SJCRH30 (cell line): ENCODE data around the gene KLHL3. TPM values are rescaled to one million over a fixed set of nuclear protein-coding genes. Genes with fewer than 3 reads are reported as not detected.
A peak's percentile ranks its signal among the peaks of the same experiment; 100 is the strongest.

Experiments
- DNase-seq, 2 experiments: peaks; one replicate each; pipeline ENCODE4 v3.0.0-alpha.2; 2015 to 2020
- H3K27ac ChIP-seq: fragments of 250-450 bp; sonication (Bioruptor Pico); 2 replicates; pipeline ENCODE4 v1.5.1; 2020; ENCODE audit warnings: mild to moderate bottlenecking, moderate library complexity
- H3K27me3 ChIP-seq: fragments of 250-450 bp; sonication (Bioruptor Pico); 2 replicates; pipeline ENCODE4 v1.5.1; 2020; ENCODE audit warnings: mild to moderate bottlenecking, moderate library complexity
- H3K36me3 ChIP-seq: fragments of 250-450 bp; sonication (Bioruptor Pico); 2 replicates; pipeline ENCODE4 v1.5.1; 2020; ENCODE audit warnings: mild to moderate bottlenecking, moderate library complexity
- H3K4me1 ChIP-seq: fragments of 250-450 bp; sonication (Bioruptor Pico); 2 replicates; pipeline ENCODE4 v1.5.1; 2020; ENCODE audit warnings: mild to moderate bottlenecking, moderate library complexity
- H3K4me3 ChIP-seq: fragments of 250-450 bp; sonication (Bioruptor Pico); 2 replicates; pipeline ENCODE4 v1.5.1; 2020; ENCODE audit warnings: mild to moderate bottlenecking, moderate library complexity
- H3K9me3 ChIP-seq: fragments of 250-450 bp; sonication (Bioruptor Pico); replicated peaks from 2 replicates; pipeline ENCODE4 v1.5.1; 2020; ENCODE audit warnings: mild to moderate bottlenecking, moderate library complexity
- total RNA-seq: library from RNA; depleted of rRNA; stranded (reverse); fragments of >200 nt; shearing (Covaris generic); gene quantifications from 2 replicates; pipeline ENCODE4 v1.2.3, GENCODE V29; 2014

The KLHL3 gene
- total RNA-seq, 1 experiment from 2014 or later: not detected

DNA sequence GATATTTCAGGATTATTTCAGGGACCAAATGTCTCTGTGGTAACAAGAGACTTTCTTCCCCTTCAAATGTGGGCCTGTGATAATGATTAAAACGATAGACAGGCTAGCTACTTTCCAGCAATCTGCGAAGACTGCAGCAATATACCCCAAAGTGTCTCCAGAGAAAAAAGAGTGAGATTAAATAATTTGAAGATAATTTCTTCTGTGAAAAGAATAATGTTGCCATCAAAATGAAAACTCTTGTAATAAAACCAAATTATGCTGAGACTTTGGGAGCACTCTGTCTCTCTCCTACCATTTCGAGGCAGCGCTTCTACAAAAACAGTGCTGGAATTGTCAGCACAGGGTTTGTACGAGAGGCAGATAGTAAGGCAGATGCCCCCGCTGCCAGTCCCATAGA lies 132.5 kb downstream of the KLHL3 start:
- H3K4me3 ChIP-seq: no peak overlapping the region
- no peaks in the 10 kb centered on the region for H3K36me3 ChIP-seq
- no peak for DNase-seq
- H3K27me3 ChIP-seq: peaks cover 26% of the 10 kb centered on the region; the same call in 1 of the 2 replicates
- no peak overlapping the region for H3K27ac ChIP-seq
- no peaks in the 10 kb centered on the region for H3K9me3 ChIP-seq
- no peaks in the 10 kb centered on the region for H3K4me1 ChIP-seq

GRCh38 chr5:137602721-137603273 lies 133.1 kb downstream of the KLHL3 start:
- Histone ChIP-seq H3K27ac (no peak overlapping the region), H3K36me3 (no peaks in the 10 kb centered on the region), H3K27me3 (peaks cover 26% of the 10 kb centered on the region; the same call in 1 of the 2 replicates), H3K4me3 (no peak overlapping the region), H3K4me1 (no peaks in the 10 kb centered on the region), H3K9me3 (no peaks in the 10 kb centered on the region)
- no peak for DNase-seq

- Histone ChIP-seq H3K9me3 (no peaks in the 10 kb centered on the region), H3K27ac (no peak overlapping the region), H3K4me1 (no peaks in the 10 kb centered on the region), H3K4me3 (no peak overlapping the region), H3K36me3 (no peaks in the 10 kb centered on the region), H3K27me3 (peaks cover 21% of the 10 kb centered on the region; the same call in 1 of the 2 replicates)
- DNase-seq: no peak
These were observed 135.0 kb downstream of the KLHL3 start for GRCh38 chr5:137600721-137601360.

- Histone ChIP-seq H3K27me3 (peaks cover 12% of the 10 kb centered on the region; the same call in 1 of the 2 replicates), H3K36me3 (no peaks in the 10 kb centered on the region), H3K4me1 (no peaks in the 10 kb centered on the region), H3K4me3 (no peak overlapping the region), H3K9me3 (no peaks in the 10 kb centered on the region), H3K27ac (no peak overlapping the region)
- no peak for DNase-seq
These were observed 136.4 kb downstream of the KLHL3 start for GRCh38 chr5:137599457-137599856.

DNA sequence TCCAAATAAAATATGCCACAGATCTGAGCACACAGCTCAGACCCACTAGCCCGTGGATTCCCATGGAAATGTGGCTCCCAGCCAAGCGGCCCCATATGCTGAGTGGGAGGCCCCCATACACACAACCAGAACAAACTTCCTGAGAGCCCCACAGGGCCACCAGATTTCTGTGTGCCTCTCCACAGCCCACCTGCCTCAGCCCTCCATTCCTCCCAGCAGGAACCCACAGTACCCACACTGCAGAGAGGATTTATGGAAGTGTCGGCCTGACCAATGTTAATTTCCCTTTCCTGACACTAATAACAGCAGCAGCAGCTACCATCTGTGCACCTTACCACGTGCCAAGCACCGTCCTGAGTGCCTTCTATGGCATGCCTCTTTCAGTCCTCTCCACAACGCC lies 137.5 kb downstream of the KLHL3 start:
- H3K4me3 ChIP-seq: no peak overlapping the region
- H3K9me3 ChIP-seq: no peaks in the 10 kb centered on the region
- no peak for DNase-seq
- no peak overlapping the region for H3K27ac ChIP-seq
- peaks cover 7% of the 10 kb centered on the region; the same call in 1 of the 2 replicates for H3K27me3 ChIP-seq
- no peaks in the 10 kb centered on the region for H3K36me3 ChIP-seq
- no peaks in the 10 kb centered on the region for H3K4me1 ChIP-seq

DNA sequence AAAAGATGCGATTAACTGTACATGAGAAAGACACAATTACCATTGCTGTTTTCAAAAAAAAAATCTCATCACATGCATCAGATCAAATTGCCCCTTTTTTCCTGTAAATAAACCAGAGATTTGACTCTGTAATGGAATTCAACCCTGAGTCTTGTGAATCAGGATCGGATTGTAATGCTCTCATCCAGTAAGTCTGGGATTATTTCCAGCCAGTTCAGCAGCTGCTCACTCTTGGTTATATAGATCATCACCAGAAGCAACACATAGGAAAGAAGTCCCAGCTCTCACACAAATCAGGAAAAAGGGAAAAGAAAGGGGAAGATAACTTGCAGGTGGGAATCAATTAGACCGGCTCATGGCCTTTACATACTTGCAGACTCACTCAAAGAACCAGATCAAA lies 138.9 kb downstream of the KLHL3 start:
- H3K4me3 ChIP-seq: no peak overlapping the region
- H3K27ac ChIP-seq: no peak overlapping the region
- no peak for DNase-seq
- no peaks in the 10 kb centered on the region for H3K9me3 ChIP-seq
- peaks cover 4% of the 10 kb centered on the region; the same call in 1 of the 2 replicates for H3K27me3 ChIP-seq
- no peaks in the 10 kb centered on the region for H3K36me3 ChIP-seq
- no peaks in the 10 kb centered on the region for H3K4me1 ChIP-seq

DNA sequence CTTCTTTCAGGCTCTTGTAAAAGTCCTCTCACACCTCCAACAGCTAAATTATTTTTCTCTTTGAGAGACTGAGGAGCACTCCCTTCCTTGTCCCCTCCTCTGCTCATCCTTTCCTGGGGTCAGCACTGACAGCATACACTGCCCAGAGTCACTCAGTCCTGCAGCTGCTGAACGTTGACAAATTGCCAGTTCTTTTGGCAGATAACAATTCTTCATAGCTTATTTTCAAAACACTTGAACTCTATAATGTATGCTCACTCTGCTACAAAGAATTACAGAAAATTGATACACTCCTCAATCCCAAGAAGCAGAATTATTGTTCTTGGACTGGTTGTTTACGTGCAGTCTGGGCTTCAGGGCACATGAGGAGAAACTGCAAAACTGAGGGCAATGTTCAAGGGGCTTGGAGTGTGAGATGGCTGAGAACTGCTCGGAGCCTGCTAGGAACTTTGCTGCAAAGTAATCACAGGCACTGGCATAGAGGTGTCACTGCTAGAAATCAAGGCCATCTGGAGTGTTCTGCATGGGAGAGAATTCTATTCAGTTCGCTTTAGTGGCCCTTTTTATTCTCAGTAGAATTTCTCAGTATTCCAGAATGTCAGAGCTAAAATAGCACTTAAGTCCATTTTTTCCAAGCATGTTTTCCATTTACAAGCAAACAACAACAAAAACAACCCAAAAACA lies 140.4 kb downstream of the KLHL3 start:
- H3K4me1 ChIP-seq: no peaks in the 10 kb centered on the region
- DNase-seq: no peak
- no peak overlapping the region for H3K27ac ChIP-seq
- H3K27me3 ChIP-seq: peaks cover 4% of the 10 kb centered on the region; the same call in 1 of the 2 replicates
- no peaks in the 10 kb centered on the region for H3K36me3 ChIP-seq
- no peaks in the 10 kb centered on the region for H3K9me3 ChIP-seq
- no peak overlapping the region for H3K4me3 ChIP-seq

DNA sequence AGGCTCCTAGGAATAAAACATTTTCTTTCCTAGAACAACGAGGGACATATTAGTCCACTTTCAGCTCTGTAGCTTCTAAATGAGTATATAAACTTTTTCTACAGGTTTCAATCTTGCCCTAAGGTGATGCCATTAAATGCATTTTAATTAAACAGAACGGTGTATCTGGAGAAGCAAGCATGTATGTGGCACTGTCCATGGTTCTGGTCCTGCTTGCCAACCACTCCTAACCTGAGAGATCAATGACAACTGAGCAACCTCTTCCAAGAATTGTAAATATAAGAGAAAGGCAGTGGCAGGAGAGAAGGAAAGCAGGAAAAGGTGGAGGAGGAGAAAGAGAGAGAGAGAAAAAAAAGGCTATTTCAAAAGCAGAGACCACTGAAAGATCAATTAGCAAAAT lies 141.2 kb downstream of the KLHL3 start:
- Histone ChIP-seq H3K4me1 (no peaks in the 10 kb centered on the region), H3K4me3 (no peak overlapping the region), H3K27me3 (peaks cover 4% of the 10 kb centered on the region; the same call in 1 of the 2 replicates), H3K36me3 (no peaks in the 10 kb centered on the region), H3K27ac (no peak overlapping the region), H3K9me3 (no peaks in the 10 kb centered on the region)
- peak in 1 of 2 experiments; percentile 10 for DNase-seq

DNA sequence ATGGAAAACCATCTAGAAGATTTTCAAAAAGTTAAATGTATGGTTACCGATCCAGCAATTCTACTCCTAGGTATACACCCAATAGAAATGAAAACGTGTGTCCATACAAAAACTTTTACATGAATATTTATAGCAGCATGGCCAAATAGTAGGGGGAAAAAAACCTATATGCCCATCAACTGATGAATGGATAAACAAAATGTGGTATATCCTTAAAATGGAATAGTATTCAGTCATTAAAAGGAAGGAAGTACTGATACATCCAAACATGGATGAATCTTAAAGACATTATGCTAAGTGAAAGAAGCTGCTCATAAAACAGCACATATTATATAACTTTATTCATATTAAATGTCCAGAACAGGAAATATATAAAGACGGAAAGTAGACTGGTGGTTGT lies 143.6 kb downstream of the KLHL3 start:
- Histone ChIP-seq H3K4me3 (no peak overlapping the region), H3K9me3 (no peaks in the 10 kb centered on the region), H3K36me3 (no peaks in the 10 kb centered on the region), H3K4me1 (no peaks in the 10 kb centered on the region), H3K27ac (no peak overlapping the region), H3K27me3 (no peaks in the 10 kb centered on the region)
- no peak for DNase-seq

DNA sequence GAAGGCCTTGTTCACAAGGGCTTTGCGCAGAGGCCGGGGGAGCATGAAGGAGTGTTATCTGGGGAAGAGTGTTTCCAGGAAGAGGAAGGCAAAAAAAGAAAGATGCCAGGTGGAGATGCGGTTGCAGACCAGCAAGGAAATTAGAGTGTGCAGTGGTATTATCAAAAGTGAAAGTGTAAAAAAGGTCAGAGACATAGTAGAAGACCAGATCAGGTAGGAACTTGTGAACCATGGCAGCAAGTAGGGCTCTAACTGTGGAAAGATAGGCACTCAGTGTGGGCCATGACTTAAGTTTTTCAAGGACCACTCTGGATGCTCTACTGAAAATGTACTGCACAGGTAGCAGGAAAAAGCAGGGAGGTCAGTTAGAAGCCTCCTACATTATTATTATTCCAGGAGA lies 146.7 kb downstream of the KLHL3 start:
- Histone ChIP-seq H3K4me3 (no peak overlapping the region), H3K9me3 (no peaks in the 10 kb centered on the region), H3K27ac (no peak overlapping the region), H3K27me3 (no peaks in the 10 kb centered on the region), H3K36me3 (no peaks in the 10 kb centered on the region), H3K4me1 (no peaks in the 10 kb centered on the region)
- no peak for DNase-seq

GRCh38 chr5:137587919-137588318 lies 148.0 kb downstream of the KLHL3 start:
- no peak for DNase-seq
- Histone ChIP-seq H3K9me3 (no peaks in the 10 kb centered on the region), H3K27me3 (no peaks in the 10 kb centered on the region)

DNA sequence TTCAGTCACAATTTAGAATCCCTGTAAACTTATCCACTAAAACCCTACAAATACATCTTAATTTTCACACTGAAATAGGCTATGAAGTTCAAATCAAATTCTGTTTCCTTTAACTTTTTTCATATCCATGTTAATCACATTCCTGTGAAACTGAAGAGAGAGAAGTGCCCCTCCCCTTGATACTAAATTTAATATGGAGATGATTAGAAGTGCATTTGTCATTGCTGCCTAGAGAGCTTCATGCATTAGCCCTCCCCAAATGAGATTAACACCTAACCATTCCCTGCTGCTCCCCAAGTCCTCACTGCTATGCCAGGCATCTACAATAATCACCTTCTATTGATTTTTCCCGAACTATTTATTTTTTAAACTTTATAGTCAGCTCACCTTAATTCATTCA lies 151.6 kb downstream of the KLHL3 start:
- H3K36me3 ChIP-seq: no peaks in the 10 kb centered on the region
- DNase-seq: no peak
- no peaks in the 10 kb centered on the region for H3K9me3 ChIP-seq
- H3K4me1 ChIP-seq: no peaks in the 10 kb centered on the region
- no peaks in the 10 kb centered on the region for H3K27me3 ChIP-seq
- no peak overlapping the region for H3K27ac ChIP-seq
- no peak overlapping the region for H3K4me3 ChIP-seq

More at GRCh38 chr5:137587919-137588318, 148.0 kb downstream of the KLHL3 start:
- no peak overlapping the region for H3K27ac ChIP-seq
- H3K4me1 ChIP-seq: no peaks in the 10 kb centered on the region
- H3K36me3 ChIP-seq: no peaks in the 10 kb centered on the region
- no peak overlapping the region for H3K4me3 ChIP-seq

GRCh38 chr5:137583129-137583528 lies 152.8 kb downstream of the KLHL3 start:
- DNase-seq: no peak
- Histone ChIP-seq H3K27me3 (no peaks in the 10 kb centered on the region), H3K27ac (no peak overlapping the region), H3K4me1 (no peaks in the 10 kb centered on the region), H3K4me3 (no peak overlapping the region), H3K36me3 (no peaks in the 10 kb centered on the region), H3K9me3 (no peaks in the 10 kb centered on the region)

DNA sequence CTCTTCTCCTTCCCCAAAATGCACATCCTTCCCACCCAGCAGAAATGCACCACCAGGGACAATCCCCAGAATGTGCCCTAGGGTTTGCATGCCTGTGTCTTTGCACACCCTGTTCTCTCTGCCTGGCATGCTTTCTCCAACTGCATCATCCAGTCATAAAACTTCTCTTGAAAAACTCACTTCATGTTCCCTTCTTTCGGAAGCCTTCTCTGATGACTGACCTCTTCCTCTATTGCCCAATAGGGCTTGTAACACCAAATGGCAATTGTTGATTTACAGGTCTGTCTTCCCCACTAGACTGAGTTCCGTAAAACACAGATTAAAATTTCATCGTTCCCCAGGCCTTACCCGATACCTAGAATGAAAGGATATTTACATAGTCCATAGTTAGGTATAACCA lies 153.7 kb downstream of the KLHL3 start:
- no peaks in the 10 kb centered on the region for H3K4me1 ChIP-seq

DNA sequence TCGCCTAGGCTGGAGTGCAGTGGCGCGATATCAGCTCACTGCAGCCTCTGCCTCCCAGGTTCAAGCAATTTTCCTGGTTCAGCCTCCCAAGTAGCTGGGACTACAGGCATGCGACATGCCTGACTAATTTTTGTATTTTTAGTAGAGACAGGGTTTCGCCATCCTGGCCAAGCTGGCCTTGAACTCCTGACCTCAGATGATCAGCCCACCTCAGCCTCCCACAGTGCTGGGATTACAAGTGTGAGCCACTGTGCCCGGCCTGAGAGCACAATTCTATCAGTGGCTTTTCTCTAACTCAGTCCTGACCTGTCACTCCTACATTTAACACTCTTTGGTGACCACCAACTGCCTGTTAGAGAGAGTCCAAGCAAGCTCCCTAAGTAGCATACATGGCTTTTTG lies 154.1 kb downstream of the KLHL3 start:
- DNase-seq: no peak
- Histone ChIP-seq H3K4me3 (no peak overlapping the region), H3K27me3 (no peaks in the 10 kb centered on the region), H3K36me3 (no peaks in the 10 kb centered on the region), H3K9me3 (no peaks in the 10 kb centered on the region), H3K4me1 (no peaks in the 10 kb centered on the region), H3K27ac (no peak overlapping the region)

More for the DNA sequence above, 153.7 kb downstream of the KLHL3 start:
- Histone ChIP-seq H3K27me3 (no peaks in the 10 kb centered on the region), H3K27ac (no peak overlapping the region), H3K36me3 (no peaks in the 10 kb centered on the region), H3K9me3 (no peaks in the 10 kb centered on the region), H3K4me3 (no peak overlapping the region)
- DNase-seq: no peak
